Suprapubic skin (tissue), 4 donors: ENCODE data around the gene AKR7A2. TPM values are rescaled to one million over a fixed set of nuclear protein-coding genes. Genes with fewer than 3 reads are reported as not detected.
"Not testable (repeated sequence)": the region's sequence is repeated elsewhere in the genome, so short reads cannot be mapped to it uniquely, and the experiment has no call there.

Source experiments
- DNase-seq, 2 donors: peaks; one replicate each; pipeline ENCODE4 v3.0.0-alpha.2; 2019; ENCODE audit warnings: low spot score in 2 of 2
- H3K27ac ChIP-seq: fragments of 200-600 bp; sonication (generic); one replicate; pipeline ENCODE4 v1.5.1; 2019
- H3K27me3 ChIP-seq: fragments of 200-600 bp; sonication (generic); one replicate; pipeline ENCODE4 v1.5.1; 2019
- H3K36me3 ChIP-seq: fragments of 200-600 bp; sonication (generic); one replicate; pipeline ENCODE4 v1.5.1; 2019
- H3K4me1 ChIP-seq: fragments of 200-600 bp; sonication (generic); one replicate; pipeline ENCODE4 v1.5.1; 2019
- H3K4me3 ChIP-seq: fragments of 200-600 bp; sonication (generic); one replicate; pipeline ENCODE4 v1.5.1; 2019; ENCODE audit warnings: mild to moderate bottlenecking
- H3K9me3 ChIP-seq: fragments of 200-600 bp; sonication (generic); one replicate; pipeline ENCODE4 v1.5.1; 2019
- EP300 ChIP-seq: sonication (generic); formaldehyde crosslinking; IDR thresholded peaks from one replicate; pipeline ENCODE4 v1.6.1; 2017; ENCODE audit warnings: antibody characterized with exemption
- POLR2A ChIP-seq, 2 donors: fragments of 450-650 bp; IDR thresholded peaks; one replicate each; pipeline ENCODE4 v1.6.1; 2017; ENCODE audit warnings: antibody characterized with exemption in 2 of 2, mild to moderate bottlenecking in 2 of 2, moderate library complexity in 2 of 2
- POLR2AphosphoS5 ChIP-seq, 3 donors: sonication (generic); formaldehyde crosslinking; IDR thresholded peaks; one replicate each; pipeline ENCODE4 v1.6.1; 2017; ENCODE audit warnings: antibody characterized with exemption in 3 of 3
- WGBS: methylation state at CpG from one replicate; pipeline ENCODE4 v1.1.5; 2018; 5-methylcytosine and 5-hydroxymethylcytosine counted together
- total RNA-seq, 4 donors: library from RNA; depleted of rRNA; stranded (reverse); fragments of >200 nt; gene quantifications; one replicate each; pipeline ENCODE4 v1.1.0, GENCODE V29; 2016
- TF ChIP-seq, protein P1 (sequence below), 2 donors: fragments of 200-600 bp in 1 of 2; fragments of 450-650 bp in 1 of 2; sonication (generic) in 1 of 2; IDR thresholded peaks; one replicate each; pipeline ENCODE4 v1.5.1; 2016 to 2019; ENCODE audit warnings: antibody characterized with exemption in 2 of 2, mild to moderate bottlenecking in 1 of 2, moderate library complexity in 1 of 2

AKR7A2 gene
- total RNA-seq, 4 donors from 2014 or later: 64.8 to 95.6 (median 69.4) TPM

DNA sequence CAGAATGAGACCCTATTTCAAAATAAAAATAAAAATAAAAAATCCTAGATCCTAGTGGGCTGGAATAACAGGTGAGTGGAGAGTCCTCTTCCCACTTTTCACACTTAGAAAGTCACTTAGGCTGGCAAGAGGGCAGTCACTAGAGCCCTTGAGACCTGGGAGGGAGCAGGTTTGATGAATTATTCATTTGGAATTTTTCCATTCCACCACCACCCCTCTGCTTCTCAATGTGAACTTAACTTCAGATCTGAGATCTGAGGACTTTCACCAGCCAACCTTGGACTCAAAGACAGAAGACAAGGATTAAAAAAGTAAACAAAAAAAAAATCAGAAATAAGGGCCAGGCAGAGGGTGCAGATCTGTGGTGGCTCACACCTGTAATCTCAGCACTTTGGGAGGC lies 39.9 kb downstream of the AKR7A2 start:
- TF ChIP-seq, protein P1, sequence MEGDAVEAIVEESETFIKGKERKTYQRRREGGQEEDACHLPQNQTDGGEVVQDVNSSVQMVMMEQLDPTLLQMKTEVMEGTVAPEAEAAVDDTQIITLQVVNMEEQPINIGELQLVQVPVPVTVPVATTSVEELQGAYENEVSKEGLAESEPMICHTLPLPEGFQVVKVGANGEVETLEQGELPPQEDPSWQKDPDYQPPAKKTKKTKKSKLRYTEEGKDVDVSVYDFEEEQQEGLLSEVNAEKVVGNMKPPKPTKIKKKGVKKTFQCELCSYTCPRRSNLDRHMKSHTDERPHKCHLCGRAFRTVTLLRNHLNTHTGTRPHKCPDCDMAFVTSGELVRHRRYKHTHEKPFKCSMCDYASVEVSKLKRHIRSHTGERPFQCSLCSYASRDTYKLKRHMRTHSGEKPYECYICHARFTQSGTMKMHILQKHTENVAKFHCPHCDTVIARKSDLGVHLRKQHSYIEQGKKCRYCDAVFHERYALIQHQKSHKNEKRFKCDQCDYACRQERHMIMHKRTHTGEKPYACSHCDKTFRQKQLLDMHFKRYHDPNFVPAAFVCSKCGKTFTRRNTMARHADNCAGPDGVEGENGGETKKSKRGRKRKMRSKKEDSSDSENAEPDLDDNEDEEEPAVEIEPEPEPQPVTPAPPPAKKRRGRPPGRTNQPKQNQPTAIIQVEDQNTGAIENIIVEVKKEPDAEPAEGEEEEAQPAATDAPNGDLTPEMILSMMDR (IDR thresholded peaks at IDR 0.05): no peak
- no peak for TF ChIP-seq POLR2AphosphoS5 (IDR thresholded peaks at IDR 0.05)
- no peak for TF ChIP-seq EP300
- no peak for TF ChIP-seq POLR2A (IDR thresholded peaks at IDR 0.05)
- no peak overlapping the region for H3K27ac ChIP-seq
- H3K36me3 ChIP-seq: no peaks in the 10 kb centered on the region
- peaks cover 4% of the 10 kb centered on the region for H3K4me1 ChIP-seq
- H3K4me3 ChIP-seq: no peak overlapping the region
- DNase-seq: no peak
- H3K27me3 ChIP-seq: peaks cover 5% of the 10 kb centered on the region
- H3K9me3 ChIP-seq: no peaks in the 10 kb centered on the region

DNA sequence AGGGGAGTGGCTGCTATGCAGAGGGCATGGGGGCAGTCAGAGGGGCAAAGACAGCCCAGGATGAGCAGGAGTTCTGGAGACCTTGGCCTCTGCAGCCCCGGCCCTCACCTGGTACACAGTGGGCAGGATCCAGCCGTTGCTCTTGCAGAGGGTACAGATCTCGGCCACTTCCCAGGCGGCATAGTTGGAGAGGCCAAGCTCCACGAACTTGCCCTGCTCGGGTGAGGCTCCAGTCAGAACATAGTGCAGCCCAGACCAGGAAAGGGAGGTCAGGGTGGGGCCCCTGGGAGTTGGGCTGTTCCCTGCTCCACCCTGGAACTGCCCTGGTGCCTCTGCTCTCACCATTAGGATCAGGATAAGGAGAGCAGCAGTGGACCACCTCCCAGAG lies 41.6 kb downstream of the AKR7A2 start:
- not testable (repeated sequence) for H3K27ac ChIP-seq, H3K4me1 ChIP-seq, H3K9me3 ChIP-seq, H3K4me3 ChIP-seq, H3K36me3 ChIP-seq, H3K27me3 ChIP-seq, DNase-seq
- 80% methylated on average over 1 of the region's 6 CpGs for WGBS

DNA sequence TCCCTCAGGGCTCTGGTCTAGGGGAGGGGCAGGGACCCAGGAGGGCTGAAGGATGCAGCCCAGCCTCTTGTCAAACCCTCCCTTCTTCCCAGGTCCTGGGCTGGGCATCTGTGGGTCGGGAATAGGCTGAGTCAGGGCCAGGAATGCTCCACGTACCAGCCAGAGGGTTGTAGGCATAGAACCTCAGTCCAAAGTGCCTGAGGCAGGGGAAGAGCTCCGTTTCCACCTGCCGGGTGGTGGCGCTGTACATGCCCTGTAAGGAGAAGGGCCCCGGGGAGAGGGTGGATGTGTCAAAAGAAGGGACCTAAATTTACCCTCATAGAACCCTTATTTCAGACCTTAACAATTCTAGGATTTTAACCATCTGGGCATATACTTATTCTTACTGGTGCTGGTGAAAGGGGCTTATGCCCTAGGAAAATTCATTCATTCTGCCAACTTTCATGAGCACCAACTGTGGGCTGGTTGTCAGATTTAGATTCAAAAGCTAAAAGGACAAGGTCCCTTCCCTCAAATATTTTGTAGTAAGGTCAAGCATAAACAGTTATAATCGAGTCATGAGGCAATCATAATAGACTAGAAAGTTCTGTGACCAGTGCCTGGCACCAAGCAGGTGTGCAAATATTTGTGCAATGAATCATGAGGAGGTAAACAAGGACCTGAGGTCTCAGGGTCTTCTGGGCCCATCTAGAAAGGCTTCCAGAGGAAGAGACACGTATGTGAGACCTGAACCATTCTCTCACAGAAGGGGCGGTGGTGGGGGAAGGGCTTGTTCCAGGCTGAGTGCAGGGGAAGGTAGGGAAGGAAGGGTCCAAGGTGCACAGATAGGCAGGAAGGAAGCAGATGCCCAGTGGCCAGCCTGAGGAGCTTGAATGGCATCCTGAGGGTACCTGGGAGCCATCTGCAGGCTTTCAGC lies 42.3 kb downstream of the AKR7A2 start:
- H3K4me1 ChIP-seq, H3K27ac ChIP-seq, H3K4me3 ChIP-seq, H3K36me3 ChIP-seq, H3K9me3 ChIP-seq, H3K27me3 ChIP-seq: not testable (repeated sequence)
- WGBS: 51% methylated on average over 9 of the region's 9 CpGs
- peak in 1 of 2 donors; percentile 16 for DNase-seq

DNA sequence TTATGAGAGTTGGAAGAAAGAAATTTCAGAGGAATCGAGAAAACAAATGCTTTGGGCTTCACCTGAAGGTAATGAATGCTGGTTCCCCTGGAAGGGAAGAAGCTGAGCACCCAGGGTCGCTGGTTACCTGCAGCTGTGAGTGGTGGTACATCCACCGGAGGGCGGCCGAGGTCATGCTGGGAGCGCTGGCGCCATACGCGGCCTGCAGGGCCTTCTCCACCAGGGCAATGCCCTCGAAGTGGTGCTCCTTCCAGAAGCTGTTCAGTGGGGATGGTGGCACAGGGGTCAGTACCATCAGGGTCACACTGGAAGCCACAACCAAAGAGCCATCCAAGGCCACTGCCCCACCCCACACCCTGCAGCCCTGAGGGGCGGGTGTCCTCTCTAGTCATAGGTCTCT lies 43.5 kb downstream of the AKR7A2 start:
- WGBS: 87% methylated on average over 10 of the region's 11 CpGs
- Histone ChIP-seq H3K4me1 (no peaks in the 10 kb centered on the region), H3K36me3 (peaks cover 2% of the 10 kb centered on the region), H3K27ac (no peak overlapping the region), H3K27me3 (no peaks in the 10 kb centered on the region), H3K9me3 (no peaks in the 10 kb centered on the region), H3K4me3 (no peak overlapping the region)
- DNase-seq: peak in 1 of 2 donors; percentile 48
- TF ChIP-seq EP300 (no peak), POLR2AphosphoS5 (IDR thresholded peaks at IDR 0.05) (no peak), POLR2A (IDR thresholded peaks at IDR 0.05) (no peak)
- TF ChIP-seq, protein P1 (IDR thresholded peaks at IDR 0.05): no peak

DNA sequence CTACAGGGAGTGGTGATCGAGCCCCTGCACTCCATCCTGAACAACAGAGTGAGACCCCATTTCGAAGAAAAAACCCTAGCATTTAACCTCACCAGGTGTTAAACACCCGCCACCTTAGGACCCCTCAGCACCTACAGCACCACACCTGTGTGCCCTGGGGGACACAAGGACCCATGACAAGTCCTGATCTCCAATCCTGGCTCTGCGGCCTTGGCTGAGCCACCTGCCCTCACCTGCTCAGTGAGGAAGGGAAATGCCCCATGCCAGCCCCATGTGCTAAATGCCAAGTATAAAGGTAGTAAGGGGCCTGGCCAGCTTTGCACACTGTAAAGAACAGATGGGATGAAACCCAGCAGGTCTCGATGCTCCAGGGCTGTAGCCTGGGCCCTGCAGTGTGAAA lies 49.2 kb downstream of the AKR7A2 start:
- H3K4me1 ChIP-seq: no peaks in the 10 kb centered on the region
- 92% methylated on average over 5 of the region's 5 CpGs for WGBS
- TF ChIP-seq, protein P1 (IDR thresholded peaks at IDR 0.05): no peak
- TF ChIP-seq EP300 (no peak), POLR2AphosphoS5 (IDR thresholded peaks at IDR 0.05) (no peak), POLR2A (IDR thresholded peaks at IDR 0.05) (no peak)
- no peak overlapping the region for H3K4me3 ChIP-seq
- no peaks in the 10 kb centered on the region for H3K27me3 ChIP-seq
- no peak overlapping the region for H3K27ac ChIP-seq
- peaks cover 35% of the 10 kb centered on the region for H3K36me3 ChIP-seq
- DNase-seq: no peak
- H3K9me3 ChIP-seq: no peaks in the 10 kb centered on the region

DNA sequence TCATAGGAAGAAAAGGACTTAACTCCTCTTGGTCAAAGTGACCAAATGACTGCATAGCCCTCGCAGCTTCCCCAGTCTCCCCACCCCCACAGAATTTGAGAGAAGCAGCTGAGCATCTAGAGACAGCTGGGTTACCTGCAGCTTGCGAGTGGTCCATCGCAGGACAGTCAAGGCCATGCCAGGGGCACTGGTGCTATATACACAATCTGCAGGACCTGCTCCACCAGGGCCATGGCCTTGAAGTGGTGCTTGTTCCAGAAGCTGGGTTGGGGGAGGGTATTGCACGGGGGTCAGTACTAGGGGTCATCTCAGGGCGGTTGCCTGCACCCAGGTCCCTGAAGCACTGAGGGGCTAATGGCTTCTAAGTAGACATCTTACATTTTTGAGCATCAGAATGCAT lies 49.9 kb downstream of the AKR7A2 start:
- DNase-seq: no peak
- H3K9me3 ChIP-seq: no peaks in the 10 kb centered on the region
- H3K36me3 ChIP-seq: peaks cover 41% of the 10 kb centered on the region
- H3K27ac ChIP-seq: no peak overlapping the region
- 90% methylated on average over 5 of the region's 5 CpGs for WGBS
- H3K4me1 ChIP-seq: no peaks in the 10 kb centered on the region
- no peaks in the 10 kb centered on the region for H3K27me3 ChIP-seq
- TF ChIP-seq, protein P1 (IDR thresholded peaks at IDR 0.05): no peak
- TF ChIP-seq POLR2AphosphoS5 (IDR thresholded peaks at IDR 0.05): no peak
- no peak for TF ChIP-seq POLR2A (IDR thresholded peaks at IDR 0.05)
- TF ChIP-seq EP300: no peak
- no peak overlapping the region for H3K4me3 ChIP-seq
